GM19438 (cell line): ENCODE measurements around the gene LOXL3.

Experiments
- ATAC-seq: cut with Tn5 transposase; IDR thresholded peaks from one replicate; pipeline ENCODE4 v1.9.1; 2021; ENCODE audit warnings: low read depth; ENCODE audit not compliant: unreplicated experiment

The LOXL3 gene

DNA sequence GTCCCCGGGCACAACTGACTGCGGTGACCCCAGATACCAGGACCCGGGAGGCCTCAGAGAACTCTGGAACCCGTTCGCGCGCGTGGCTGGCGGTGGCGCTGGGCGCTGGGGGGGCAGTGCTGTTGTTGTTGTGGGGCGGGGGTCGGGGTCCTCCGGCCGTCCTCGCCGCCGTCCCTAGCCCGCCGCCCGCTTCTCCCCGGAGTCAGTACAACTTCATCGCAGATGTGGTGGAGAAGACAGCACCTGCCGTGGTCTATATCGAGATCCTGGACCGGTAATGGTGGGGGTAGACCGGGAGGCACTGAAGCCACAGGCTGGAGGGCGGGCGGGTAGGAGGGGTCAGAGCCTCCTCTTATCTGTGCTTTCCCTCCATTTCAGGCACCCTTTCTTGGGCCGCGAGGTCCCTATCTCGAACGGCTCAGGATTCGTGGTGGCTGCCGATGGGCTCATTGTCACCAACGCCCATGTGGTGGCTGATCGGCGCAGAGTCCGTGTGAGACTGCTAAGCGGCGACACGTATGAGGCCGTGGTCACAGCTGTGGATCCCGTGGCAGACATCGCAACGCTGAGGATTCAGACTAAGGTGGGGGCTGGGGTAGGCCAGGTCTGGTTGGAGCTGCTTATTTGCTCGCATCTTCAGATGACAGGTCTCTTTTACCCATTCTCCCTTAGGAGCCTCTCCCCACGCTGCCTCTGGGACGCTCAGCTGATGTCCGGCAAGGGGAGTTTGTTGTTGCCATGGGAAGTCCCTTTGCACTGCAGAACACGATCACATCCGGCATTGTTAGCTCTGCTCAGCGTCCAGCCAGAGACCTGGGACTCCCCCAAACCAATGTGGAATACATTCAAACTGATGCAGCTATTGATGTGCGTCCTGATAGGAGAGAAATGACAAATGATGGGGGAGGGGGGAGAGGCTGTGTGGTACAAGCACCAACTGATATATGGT is 23.2 kb downstream of the LOXL3 start:
- ATAC-seq = peak; percentile 28

DNA sequence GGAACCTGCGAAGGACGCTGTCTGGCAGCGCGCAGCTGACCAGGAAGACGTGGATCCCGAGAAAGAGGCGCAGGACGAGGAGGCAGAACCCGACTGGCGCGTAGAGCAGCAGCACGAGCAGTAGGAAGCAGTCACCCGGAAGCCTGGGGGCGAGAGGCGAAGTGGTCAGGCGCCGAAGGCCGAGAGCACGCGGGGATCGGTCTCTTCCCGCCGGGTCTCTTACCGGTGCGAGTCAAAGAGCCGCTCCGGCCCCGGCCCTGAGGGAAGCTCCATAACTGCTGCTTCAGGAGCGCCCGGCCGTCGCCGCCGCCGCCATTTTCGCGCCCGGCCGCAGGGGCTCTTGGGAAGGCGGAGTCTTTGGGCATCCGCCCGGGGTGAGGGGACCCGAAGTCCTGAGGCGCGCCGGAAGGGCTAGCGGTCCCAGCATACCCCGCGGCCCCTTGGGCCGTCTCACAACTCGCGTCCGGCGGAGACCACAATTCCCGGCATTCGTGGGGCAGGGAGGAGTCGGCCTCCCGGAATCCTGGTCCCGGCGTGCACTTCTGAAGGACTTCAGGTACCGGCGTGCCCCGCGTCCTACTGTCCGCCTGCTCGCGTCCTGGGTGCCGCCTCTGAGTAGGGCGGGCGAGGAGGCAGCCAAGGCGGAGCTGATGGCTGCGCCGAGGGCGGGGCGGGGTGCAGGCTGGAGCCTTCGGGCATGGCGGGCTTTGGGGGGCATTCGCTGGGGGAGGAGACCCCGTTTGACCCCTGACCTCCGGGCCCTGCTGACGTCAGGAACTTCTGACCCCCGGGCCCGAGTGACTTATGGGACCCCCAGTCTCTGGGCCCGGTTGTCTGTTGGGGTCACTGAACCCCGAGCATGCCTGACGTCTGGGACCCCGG is 24.1 kb downstream of the LOXL3 start, which contains the start of the genes AUP1 and HTRA2:
Gene AUP1 (minus strand): TSS at position 350 of the 882 bp plus-strand sequence. CDS start 77 bp downstream, at position 273.
Gene HTRA2 (plus strand): TSS at position 577 of the 882 bp plus-strand sequence. CDS start 74 bp downstream, at position 651.
- peak; percentile 82 for ATAC-seq

DNA sequence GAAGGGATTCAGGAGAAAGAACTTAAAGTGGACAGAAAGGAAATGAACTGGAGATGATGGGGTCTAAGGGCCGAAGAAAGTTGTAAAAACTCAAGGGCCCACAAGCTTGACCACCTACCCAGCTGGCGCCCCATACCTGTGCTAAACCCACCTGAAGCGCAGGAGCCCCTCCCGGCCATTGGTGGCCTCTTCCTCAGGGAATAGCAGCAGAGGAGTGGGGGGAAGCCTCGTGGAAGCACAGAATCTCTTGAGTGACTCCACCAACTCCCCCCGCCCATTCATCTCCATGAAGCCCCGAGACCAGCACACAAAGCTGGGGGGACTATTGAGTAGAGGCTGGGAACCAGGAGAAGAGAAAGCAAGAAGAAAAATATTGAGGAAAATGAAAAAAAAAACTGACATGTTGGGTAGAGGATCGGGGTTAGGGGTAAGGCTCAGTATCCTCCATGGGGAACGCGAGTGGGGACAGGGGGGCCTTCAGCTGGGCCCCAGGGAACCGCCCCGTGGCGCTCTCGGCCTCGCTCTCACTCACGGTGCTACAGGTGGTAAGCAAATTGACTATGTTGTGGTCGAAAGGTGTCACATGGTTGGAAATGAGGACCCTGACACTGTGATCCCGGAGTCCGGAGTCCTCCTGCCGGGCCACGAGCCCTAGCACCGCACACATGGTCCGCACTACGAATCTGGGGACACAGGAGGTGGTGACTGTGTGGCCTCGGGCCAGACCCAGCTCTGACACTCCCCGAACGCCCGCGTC is 25.0 kb downstream of the LOXL3 start:
- peak; percentile 9 for ATAC-seq

DNA sequence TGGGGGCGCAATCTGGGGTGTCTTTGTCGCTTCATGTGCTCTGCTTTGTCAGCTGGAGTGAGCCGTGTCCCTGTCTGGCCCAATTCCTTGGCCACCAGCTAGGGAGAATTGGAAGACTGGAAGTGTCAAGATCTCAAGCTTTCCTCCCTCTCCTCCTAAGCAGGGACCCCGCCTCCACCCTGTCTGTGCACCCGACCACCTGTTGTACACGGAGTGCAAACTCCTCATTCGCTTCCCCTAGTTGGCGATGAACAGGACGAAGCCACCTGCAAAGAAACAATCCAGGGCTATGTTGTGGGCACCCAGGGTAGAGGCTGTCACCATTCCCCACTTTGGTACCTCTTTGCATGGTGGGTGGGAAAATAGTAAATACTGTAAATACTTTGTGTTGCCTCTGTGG is 26.0 kb downstream of the LOXL3 start:
- no peak for ATAC-seq

DNA sequence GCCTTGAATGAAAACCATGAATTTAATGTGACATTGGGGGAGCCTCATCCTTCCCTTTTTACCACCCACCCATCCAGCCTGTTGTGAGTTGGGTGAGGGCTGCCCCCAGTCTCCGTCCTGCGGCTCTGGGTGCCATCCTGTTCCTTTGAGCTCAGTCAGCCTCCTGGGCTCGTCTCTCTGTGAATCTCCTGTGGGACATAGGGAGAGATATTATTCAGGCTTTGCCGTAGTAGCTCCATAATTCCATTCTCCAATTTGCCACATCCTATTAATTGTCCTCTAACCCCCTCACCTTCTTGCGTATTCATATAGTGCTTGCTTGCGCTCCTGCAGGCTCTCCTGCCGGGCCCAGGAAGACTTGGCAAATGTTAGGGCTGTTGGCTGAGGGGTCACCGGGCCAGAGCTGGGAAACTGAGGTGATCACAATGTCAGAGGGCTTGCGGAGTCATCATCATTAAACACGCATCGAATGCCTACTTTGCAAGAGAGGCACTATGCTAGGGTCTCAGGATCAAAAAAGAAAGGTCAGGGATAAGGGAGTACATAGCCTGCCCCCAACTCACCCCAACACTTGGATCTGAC is 27.0 kb downstream of the LOXL3 start:
- no peak for ATAC-seq

DNA sequence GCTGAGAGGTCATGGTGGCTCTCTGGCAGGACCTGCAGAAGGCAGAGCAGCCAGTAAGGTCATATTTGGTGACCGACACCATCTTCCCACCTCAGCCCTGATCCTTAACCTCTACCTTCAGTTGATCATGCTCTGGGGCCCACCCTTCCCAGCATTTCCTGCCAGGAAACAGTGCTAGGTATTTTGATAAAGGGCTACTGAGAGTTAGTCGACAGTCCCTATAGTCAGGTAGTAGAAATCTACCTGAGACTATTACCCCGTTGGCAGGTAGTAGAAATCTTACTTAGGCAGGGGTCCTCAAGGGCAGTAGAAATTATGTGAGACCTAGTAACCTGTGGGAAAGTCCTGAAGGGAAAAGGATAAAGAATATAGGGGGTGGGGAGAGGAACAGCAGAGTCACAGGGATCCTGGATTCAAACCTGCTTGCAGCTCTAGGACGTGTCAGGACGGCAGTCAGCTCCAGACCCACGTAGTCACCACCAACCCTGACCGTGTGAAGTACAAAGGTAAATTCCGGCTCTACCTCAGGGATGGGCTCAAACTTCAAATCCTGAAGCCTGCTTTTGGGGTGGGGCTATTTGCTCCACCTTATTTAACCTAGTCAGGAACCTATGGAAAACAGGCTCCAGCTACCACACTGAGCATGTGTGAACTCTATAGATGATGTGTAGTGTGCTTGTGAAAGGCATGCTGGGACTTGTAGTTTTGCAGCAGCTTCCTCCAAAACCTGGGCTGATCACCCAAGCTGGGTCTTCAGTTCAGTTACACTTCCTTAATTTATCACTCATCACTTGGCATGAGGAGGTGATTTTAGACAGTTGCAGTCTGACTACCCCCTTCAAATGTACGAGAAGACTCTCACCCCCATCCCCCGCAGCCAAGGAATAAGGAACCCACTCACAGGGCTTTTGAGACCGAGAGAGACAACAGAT is 27.8 kb downstream of the LOXL3 start, which contains the start of gene DQX1:
Gene DQX1 (minus strand): TSS at position 515 of the 932 bp plus-strand sequence. CDS start 502 bp downstream, at position 13.
- ATAC-seq = no peak

DNA sequence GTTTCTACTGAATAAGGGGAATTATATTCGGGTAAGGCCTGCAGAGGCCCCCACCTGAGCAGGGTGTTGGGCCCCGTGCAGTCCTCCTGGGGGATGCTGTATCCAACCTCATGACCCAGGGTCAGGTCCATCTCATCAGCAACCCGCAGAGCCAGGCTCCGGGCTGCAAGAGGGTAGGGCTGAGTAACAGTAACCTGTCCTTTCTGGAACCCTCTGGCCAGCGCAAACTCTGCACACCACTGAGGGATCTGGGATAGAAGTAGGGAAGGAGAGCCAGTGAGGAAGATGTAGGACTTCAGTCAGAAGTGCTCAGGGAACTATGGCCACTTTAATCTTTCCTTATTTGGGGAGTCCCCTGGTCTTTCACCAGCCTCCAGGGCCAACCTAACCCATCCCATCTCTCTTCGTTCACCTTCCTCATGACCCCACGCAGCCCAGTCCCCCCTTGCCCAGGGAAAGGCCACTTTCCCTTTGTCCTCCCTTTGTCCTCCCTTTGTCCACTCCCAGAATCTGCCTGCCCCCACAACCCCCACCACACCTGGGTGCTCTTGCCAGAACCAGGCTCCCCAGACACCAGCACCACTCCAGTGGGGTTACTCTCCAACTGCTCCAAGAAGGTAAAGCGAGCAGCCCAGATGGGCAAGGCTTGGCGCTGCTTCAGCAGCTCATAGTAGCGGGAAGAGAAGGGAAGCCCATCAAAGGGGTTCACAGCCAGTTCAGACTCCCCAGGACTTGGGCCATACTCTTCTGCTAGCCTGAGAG is 28.6 kb downstream of the LOXL3 start:
- no peak for ATAC-seq

DNA sequence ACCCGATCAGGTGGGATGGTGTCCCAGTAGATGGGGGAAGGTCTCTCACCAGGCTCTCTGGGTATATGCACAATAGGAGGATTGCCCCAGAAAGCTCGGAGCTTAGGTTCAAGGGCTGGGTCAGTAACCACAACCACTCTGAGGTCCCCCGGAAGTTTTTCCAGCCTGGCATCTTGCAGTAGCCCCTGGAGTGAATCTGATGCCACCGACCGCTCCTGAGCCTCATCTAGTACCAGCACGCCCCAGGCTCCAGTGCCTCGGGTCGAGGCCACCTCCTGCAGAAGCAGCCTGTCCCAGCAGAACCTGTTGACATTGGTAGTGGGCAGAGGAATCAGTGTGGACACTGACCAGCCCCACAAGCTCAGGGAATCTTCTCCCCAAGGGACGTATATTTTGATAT is 29.7 kb downstream of the LOXL3 start:
- no peak for ATAC-seq

DNA sequence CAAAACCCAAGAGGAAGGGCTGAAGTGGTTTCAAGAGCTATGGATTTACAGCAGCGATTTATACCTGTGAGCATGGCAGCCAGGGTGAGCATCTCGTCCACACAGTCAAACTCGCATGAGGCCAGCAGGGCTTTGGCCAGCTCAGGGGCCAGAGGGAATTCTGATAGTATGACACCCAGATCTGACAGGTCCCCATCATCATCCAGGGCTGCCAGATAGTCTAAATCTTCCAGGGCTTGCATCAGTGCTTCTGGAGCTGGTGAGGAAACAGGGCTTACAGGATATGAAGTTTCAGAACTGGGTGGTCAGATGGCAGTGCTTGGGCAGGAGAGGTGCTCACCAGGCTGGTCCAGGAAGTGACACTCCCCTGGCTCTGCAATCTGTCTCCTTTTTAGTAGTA is 31.2 kb downstream of the LOXL3 start:
- ATAC-seq = no peak

DNA sequence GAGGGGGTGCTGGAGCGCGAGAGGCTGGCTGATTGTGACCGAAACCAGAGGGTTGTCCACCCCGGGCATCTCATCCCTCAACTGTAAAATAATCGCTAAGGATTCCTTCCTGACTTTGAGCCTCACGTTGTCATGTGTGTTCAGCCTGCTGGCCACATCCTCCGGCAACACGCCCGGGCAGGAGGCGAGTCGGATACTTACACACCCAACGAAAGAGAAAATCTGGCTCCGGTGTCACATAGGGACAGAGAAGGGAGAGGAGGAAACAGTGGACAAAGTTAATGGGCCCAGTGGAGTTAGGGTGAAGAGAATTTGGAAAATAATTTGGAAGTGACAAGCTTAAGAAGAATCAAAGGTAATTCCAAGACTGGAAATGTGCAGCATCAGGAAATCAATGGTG is 37.1 kb downstream of the LOXL3 start:
- ATAC-seq = no peak

DNA sequence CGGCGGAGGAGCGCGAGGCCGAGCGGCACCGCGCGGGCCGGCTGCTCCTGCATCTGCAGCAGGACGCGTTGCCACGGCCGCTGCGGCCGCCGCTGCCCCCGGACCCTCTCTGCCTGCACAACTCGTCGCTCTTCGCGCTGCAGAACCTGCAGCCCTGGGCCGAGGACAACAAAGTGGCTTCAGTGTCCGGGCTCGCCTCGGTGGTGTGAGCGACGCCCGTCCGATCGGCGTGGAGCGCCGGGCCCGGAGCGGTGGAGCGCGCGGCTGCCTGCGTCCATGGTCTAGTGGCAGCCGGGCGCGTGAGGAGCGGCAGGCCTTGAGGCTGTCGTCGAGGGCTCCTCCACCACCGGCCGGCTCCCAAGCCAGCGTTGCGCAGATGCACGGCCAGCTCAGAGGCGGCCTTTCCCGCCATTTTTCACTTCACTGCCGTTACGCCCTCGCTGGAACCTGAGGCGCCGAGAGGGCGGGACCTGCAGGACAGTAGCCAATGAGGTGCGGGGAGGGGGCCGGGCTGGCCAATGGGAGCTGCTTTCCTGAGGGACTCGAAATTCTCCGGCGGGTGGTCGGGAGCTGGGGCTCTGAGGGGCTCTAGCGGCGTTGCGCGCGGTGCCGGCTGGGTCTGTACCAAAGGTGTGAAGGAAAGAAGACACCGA is 37.6 kb downstream of the LOXL3 start:
- no peak for ATAC-seq

DNA sequence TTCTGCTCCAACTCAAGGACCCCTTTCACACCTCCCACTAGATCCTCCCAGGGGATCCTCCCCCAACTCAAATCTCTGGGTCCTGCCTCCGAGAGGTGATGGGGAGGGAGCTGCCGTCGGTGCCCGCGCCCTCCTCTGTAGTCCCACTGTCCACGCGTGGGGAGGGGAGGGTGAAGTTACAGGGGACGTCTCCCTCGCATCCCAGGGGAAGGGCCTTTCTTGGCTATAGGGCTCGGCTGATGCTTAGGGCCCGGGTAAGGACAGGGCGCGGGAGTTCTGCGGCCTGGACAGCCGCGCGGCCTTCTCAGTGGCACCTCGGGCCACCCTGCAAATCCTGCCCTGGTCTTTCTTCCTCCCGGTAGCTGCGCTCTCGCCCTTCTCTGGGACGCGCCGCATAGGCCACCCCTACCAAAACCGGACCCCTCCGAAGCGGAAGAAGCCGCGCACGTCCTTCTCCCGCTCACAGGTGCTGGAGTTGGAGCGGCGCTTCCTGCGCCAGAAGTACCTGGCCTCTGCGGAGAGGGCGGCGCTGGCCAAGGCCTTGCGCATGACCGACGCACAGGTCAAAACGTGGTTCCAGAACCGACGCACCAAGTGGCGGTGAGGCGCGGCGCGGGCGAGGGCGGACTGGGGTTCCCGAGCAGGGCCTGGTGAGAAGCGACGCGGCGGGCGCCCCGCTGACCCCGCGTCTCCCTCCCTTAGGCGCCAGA is 38.3 kb downstream of the LOXL3 start:
- no peak for ATAC-seq

DNA sequence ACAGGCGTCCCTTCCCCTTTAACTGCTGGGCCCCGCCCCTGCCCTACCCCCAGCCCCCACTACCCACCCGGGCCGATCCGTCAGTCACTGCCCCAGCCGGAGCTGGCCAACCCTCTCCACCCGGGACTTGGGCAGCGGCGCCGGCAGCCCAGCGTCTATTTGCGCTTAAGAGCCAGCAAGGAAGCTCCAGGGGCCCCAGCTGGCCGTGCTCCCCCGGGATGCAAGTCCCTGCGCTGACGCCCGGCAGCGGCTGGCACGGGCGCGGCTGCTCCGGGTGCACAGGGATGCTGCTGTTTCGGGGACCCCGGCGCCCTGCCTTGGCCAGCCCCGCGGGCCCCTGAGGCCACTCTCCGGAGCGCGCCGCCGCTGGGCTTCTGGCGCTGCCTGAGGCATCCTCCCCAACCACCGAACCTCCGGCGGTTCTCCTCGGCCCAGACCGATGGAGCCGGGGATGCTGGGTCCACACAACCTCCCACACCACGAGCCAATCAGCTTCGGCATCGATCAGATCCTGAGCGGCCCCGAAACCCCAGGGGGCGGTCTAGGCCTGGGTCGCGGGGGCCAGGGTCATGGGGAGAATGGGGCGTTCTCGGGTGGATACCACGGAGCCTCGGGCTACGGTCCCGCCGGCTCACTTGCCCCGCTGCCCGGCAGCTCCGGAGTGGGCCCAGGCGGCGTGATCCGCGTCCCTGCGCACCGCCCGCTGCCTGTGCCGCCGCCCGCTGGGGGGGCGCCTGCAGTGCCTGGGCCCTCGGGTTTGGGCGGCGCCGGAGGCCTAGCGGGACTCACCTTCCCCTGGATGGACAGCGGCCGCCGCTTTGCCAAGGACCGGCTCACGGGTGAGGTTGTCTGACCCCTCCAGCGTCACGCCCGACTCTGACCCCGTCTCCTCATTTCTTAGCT is 39.1 kb downstream of the LOXL3 start, which contains the start of gene TLX2:
Gene TLX2 (plus strand): TSS at position 83 of the 903 bp plus-strand sequence. CDS start 357 bp downstream, at position 440.
- ATAC-seq = no peak

DNA sequence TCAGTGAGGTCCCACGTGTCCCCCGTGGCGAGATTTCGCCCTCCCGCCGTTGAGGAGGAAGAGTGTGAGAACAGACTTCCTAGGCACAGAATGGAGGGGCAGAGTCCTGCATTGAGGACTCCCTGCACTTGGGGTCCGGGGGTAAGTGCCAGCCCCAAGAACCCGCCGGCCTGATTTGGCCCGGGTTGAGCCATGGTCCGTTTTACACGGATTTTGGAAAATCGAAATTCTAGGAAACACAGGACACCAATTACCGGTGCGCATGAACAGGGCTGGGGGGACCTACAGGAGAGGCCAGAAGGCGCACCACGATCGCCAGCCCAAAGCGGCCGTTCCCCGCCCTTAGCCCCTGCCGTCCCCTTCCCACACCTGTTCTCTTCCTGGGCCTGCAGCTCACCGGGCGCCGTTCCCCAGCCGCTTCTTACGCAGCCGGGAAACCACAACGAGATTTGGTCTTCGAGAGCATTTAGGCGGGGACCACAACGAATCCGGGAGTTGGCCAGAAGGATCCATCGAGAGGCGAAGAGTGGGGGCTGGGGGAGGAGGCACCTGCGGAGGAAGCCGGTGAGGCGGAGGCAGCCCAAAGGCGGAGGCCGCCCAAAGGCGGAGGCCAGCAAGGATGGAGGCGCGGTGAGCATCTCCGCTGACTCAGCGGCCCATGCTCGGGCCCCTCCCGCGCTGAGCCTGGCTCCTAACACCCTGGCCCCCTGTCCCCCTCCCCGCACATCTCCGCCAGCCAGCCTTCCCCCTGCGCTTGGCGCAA is 40.0 kb downstream of the LOXL3 start:
- ATAC-seq = no peak
